SK-N-SH (cell line): ENCODE data around the gene ANKAR. TPM values are rescaled to one million over a fixed set of nuclear protein-coding genes. Genes with fewer than 3 reads are reported as not detected.
A peak's percentile ranks its signal among the peaks of the same experiment; 100 is the strongest.

Experiments used
- CTCF ChIA-PET: fragments of 300-600, 350-600 bp; formaldehyde crosslinking; extraction: SDS; loops from one replicate; lab custom pipeline; 2021; lab: Yijun Ruan, JAX
- POLR2A ChIA-PET: fragments of 350-600 bp; sonication (Branson Sonifier 250); formaldehyde crosslinking; extraction: SDS; loops from one replicate; lab custom pipeline; 2020; ENCODE audit warnings: antibody characterized with exemption, inconsistent platforms; lab: Yijun Ruan, JAX
- DNase-seq: peaks from one replicate; pipeline ENCODE4 v3.0.0; 2012
- H2AFZ ChIP-seq: fragments of 200-600 bp; sonication (generic); 2 replicates; pipeline ENCODE4 v1.8.1; 2016; ENCODE audit warnings: antibody characterized with exemption, mild to moderate bottlenecking, low read depth
- H3F3A ChIP-seq: fragments of 200-600 bp; sonication (generic); replicated peaks from 2 replicates; pipeline ENCODE3; 2016; ENCODE audit warnings: antibody characterized with exemption, mild to moderate bottlenecking; ENCODE audit not compliant: insufficient read depth
- H3K27ac ChIP-seq, 2 experiments: fragments of 200-500 bp in 1 of 2; fragments of 200-600 bp in 1 of 2; sonication (Bioruptor generic) in 1 of 2; sonication (generic), shearing (Covaris generic) in 1 of 2; 2 replicates each; pipeline versions ENCODE4 v1.5.1 to v1.6.1; 2014 to 2016; ENCODE audit warnings: low read depth in 2 of 2, inconsistent platforms in 1 of 2, low read length in 1 of 2, mild to moderate bottlenecking in 1 of 2, mixed read lengths in 1 of 2
- H3K27me3 ChIP-seq: fragments of 200-600 bp; sonication (generic), shearing (Covaris generic); 2 replicates; pipeline ENCODE4 v1.6.1; 2016; ENCODE audit warnings: mixed run types; ENCODE audit not compliant: insufficient read depth
- H3K36me3 ChIP-seq, 2 experiments: fragments of 200-500 bp in 1 of 2; fragments of 200-600 bp in 1 of 2; sonication (Bioruptor generic) in 1 of 2; sonication (generic) in 1 of 2; replicated peaks in 1 of 2; 2 replicates each; pipeline versions ENCODE3 to v1.5.1; 2014 to 2016; ENCODE audit warnings: low read length in 1 of 2, mild to moderate bottlenecking in 1 of 2; ENCODE audit not compliant: insufficient read depth in 2 of 2, control insufficient read depth in 1 of 2
- H3K4me1 ChIP-seq, 2 experiments: fragments of 200-500 bp in 1 of 2; fragments of 200-600 bp in 1 of 2; sonication (Bioruptor generic) in 1 of 2; sonication (generic), shearing (Covaris generic) in 1 of 2; 2 replicates each; pipeline versions ENCODE4 v1.5.1 to v1.6.1; 2014 to 2016; ENCODE audit warnings: low read depth in 1 of 2, low read length in 1 of 2, mixed run types in 1 of 2; ENCODE audit not compliant: insufficient read depth in 2 of 2, control insufficient read depth in 1 of 2
- H3K4me2 ChIP-seq: fragments of 200-600 bp; sonication (generic), shearing (Covaris generic); 2 replicates; pipeline ENCODE4 v1.6.1; 2017; ENCODE audit warnings: mixed run types
- H3K4me3 ChIP-seq, 2 experiments: fragments of 200-500 bp in 1 of 2; fragments of 200-600 bp in 1 of 2; sonication (Bioruptor generic) in 1 of 2; sonication (generic), shearing (Covaris generic) in 1 of 2; 2 replicates each; pipeline versions ENCODE4 v1.5.1 to v1.8.1; 2014 to 2016; ENCODE audit warnings: low read depth in 2 of 2, inconsistent platforms in 1 of 2, low read length in 1 of 2, mild to moderate bottlenecking in 1 of 2, mixed read lengths in 1 of 2, moderate library complexity in 1 of 2
- H3K79me2 ChIP-seq: fragments of 200-600 bp; sonication (generic); 2 replicates; pipeline ENCODE4 v1.8.1; 2017; ENCODE audit warnings: mild to moderate bottlenecking; ENCODE audit not compliant: insufficient read depth
- H3K9ac ChIP-seq: fragments of 200-600 bp; sonication (generic); 2 replicates; pipeline ENCODE4 v1.6.1; 2017; ENCODE audit warnings: mixed run types
- H3K9me2 ChIP-seq: fragments of 200-600 bp; sonication (generic); 2 replicates; pipeline ENCODE4 v1.6.1; 2017; ENCODE audit warnings: mixed run types
- H3K9me3 ChIP-seq: fragments of 200-600 bp; sonication (generic); 2 replicates; pipeline ENCODE4 v1.6.1; 2017; ENCODE audit warnings: mixed run types, mild to moderate bottlenecking, moderate library complexity
- H4K20me1 ChIP-seq: fragments of 200-600 bp; sonication (generic); 2 replicates; pipeline ENCODE4 v1.6.1; 2017; ENCODE audit warnings: mild to moderate bottlenecking, mixed run types; ENCODE audit not compliant: insufficient read depth
- CTCF ChIP-seq: fragments of 200-600 bp; sonication (generic); IDR thresholded peaks from 2 replicates; pipeline ENCODE4 v1.6.1; 2017; ENCODE audit warnings: antibody characterized with exemption, mild to moderate bottlenecking, moderate library complexity
- EP300 ChIP-seq, 2 experiments: IDR thresholded peaks; 2 replicates each; pipeline versions ENCODE4 v1.4.0 to v1.6.1; 2012; ENCODE audit warnings: borderline replicate concordance in 1 of 2, low read depth in 1 of 2, low read length in 1 of 2
- EZH2phosphoT487 ChIP-seq: fragments of 200-600 bp; sonication (generic); IDR thresholded peaks from 2 replicates; pipeline ENCODE4 v1.6.1; 2017; ENCODE audit warnings: low read depth, mixed run types, mild to moderate bottlenecking, antibody characterized with exemption, moderate library complexity, borderline replicate concordance
- FOXJ3 ChIP-seq: sonication (generic); formaldehyde crosslinking; IDR thresholded peaks from 2 replicates; pipeline ENCODE4 v1.5.1; 2020; ENCODE audit warnings: mild to moderate bottlenecking, missing genetic modification reagents
- IRF3 ChIP-seq: fragments of 150-350 bp; IDR thresholded peaks from 2 replicates; pipeline ENCODE4 v1.6.1; 2016; ENCODE audit warnings: mild to moderate bottlenecking, low read depth, low read length
- MEF2A ChIP-seq: IDR thresholded peaks from 2 replicates; pipeline ENCODE4 v1.4.0; 2012; ENCODE audit warnings: low read depth, borderline replicate concordance
- NFIC ChIP-seq: IDR thresholded peaks from 2 replicates; pipeline ENCODE4 v1.4.0; 2012; ENCODE audit warnings: borderline replicate concordance
- RAD21 ChIP-seq: IDR thresholded peaks from 2 replicates; pipeline ENCODE4 v1.6.1; 2012; ENCODE audit warnings: mild to moderate bottlenecking, low read length
- REST ChIP-seq: IDR thresholded peaks from 2 replicates; pipeline ENCODE4 v1.6.1; 2012; ENCODE audit warnings: mild to moderate bottlenecking, low read depth, low read length, moderate library complexity
- RFX5 ChIP-seq: IDR thresholded peaks from 2 replicates; pipeline ENCODE4 v1.6.1; 2012; ENCODE audit warnings: mild to moderate bottlenecking, improper control_type of control experiment, low read length
- RXRA ChIP-seq: IDR thresholded peaks from 2 replicates; pipeline ENCODE4 v1.4.0; 2012; ENCODE audit warnings: low read depth, mild to moderate bottlenecking, borderline replicate concordance
- TAF1 ChIP-seq: IDR thresholded peaks from 2 replicates; pipeline ENCODE4 v1.6.1; 2012; ENCODE audit warnings: low read depth, mild to moderate bottlenecking, low read length, moderate library complexity, borderline replicate concordance
- TCF12 ChIP-seq: IDR thresholded peaks from 2 replicates; pipeline ENCODE4 v1.4.0; 2012
- USF2 ChIP-seq: fragments of 150-350 bp; IDR thresholded peaks from 2 replicates; pipeline ENCODE4 v1.6.1; 2017; ENCODE audit warnings: antibody characterized with exemption, low read length, low read depth, borderline replicate concordance
- ZBTB33 ChIP-seq: IDR thresholded peaks from 2 replicates; pipeline ENCODE4 v1.4.0; 2012; ENCODE audit warnings: low read depth, borderline replicate concordance
- WGBS: methylation state at CpG from one replicate; pipeline ENCODE4 v1.1.6; 2017; ENCODE audit warnings: low lambda C conversion rate; 5-methylcytosine and 5-hydroxymethylcytosine counted together
- polyA plus RNA-seq, 3 experiments: library from polyadenylated mRNA; depleted of rRNA; stranded (reverse); fragments of >200 nt; gene quantifications; 2 replicates each; pipeline ENCODE4 v1.2.3, GENCODE V29; 2012

ANKAR gene
- polyA plus RNA-seq, 1 of the 3 experiments (the other 2 are of a cell fraction) = 1.6 TPM

GRCh38 chr2:189669913-189670312, 4.6 kb upstream of the ANKAR start:
- H3K9me2 ChIP-seq = no peaks in the 10 kb centered on the region
- no peaks in the 10 kb centered on the region for H4K20me1 ChIP-seq
- peaks cover 11% of the 10 kb centered on the region for H3F3A ChIP-seq
- TF ChIP-seq CTCF (no peak), USF2 (no peak), RXRA (no peak), EZH2phosphoT487 (no peak), MEF2A (no peak), EP300 (IDR thresholded peaks at IDR 0.05; ENCODE audit: borderline replicate concordance in 1 of 2, low read depth in 1 of 2, low read length in 1 of 2) (no peak), IRF3 (no peak), NFIC (no peak)
- peaks cover 47 to 60% of the 10 kb centered on the region in 2 experiments for H3K36me3 ChIP-seq
- no peaks in the 10 kb centered on the region for H3K9me3 ChIP-seq
- no peaks in the 10 kb centered on the region for H3K27me3 ChIP-seq
- peaks cover 21% of the 10 kb centered on the region; the same call in 1 of the 2 replicates for H3K79me2 ChIP-seq
- 96% methylated on average over 5 of the region's 5 CpGs for WGBS
- H3K9ac ChIP-seq = no peak overlapping the region
- no peak overlapping the region for H3K4me3 ChIP-seq
- POLR2A ChIA-PET = no interaction called here
- peaks cover 0 to 6% of the 10 kb centered on the region in 2 experiments; a peak in 2 of 4 replicates for H3K4me1 ChIP-seq
- no peak overlapping the region for H3K27ac ChIP-seq
- H3K4me2 ChIP-seq = no peak overlapping the region
- DNase-seq = no peak
- CTCF ChIA-PET = interaction anchor here (0.7 to 7.8 kb wide), 3 partner anchors 7 to 354 kb away, joined by 3 to 99 read pairs (median 3); partner anchors contain the start of gene ASNSD1
- no peak overlapping the region for H2AFZ ChIP-seq

- peak overlapping the region; percentile 84 to 90; a peak in 3 of 4 replicates for H3K27ac ChIP-seq
- peaks cover 26% of the 10 kb centered on the region for H3K79me2 ChIP-seq
- H4K20me1 ChIP-seq = no peaks in the 10 kb centered on the region
- H3K4me2 ChIP-seq = peak overlapping the region; percentile 83
- peak overlapping the region; percentile 69 to 76 for H3K4me3 ChIP-seq
- H3K9me2 ChIP-seq = no peaks in the 10 kb centered on the region
- WGBS = 49% methylated on average over 12 of the region's 12 CpGs
- CTCF ChIA-PET = interaction anchor here (0.7 to 7.8 kb wide), 9 partner anchors 10 to 100 kb away, joined by 3 to 99 read pairs (median 4); partner anchors contain the start of genes ASNSD1 and OSGEPL1
- peak overlapping the region; percentile 95 for H2AFZ ChIP-seq
- peaks cover 11% of the 10 kb centered on the region for H3F3A ChIP-seq
- H3K9ac ChIP-seq = peak overlapping the region; percentile 88; the same call in 1 of the 2 replicates
- POLR2A ChIA-PET = interaction anchor here (1.2 kb wide), 1 partner anchor 89 kb away, joined by 5 read pairs; the partner anchor contains the start of gene OSGEPL1
- H3K4me1 ChIP-seq = peaks cover 0 to 6% of the 10 kb centered on the region in 2 experiments; a peak in 2 of 4 replicates
- DNase-seq = peak; percentile 10
- peaks cover 8% of the 10 kb centered on the region; the same call in 1 of the 2 replicates for H3K9me3 ChIP-seq
- H3K36me3 ChIP-seq = peaks cover 30 to 34% of the 10 kb centered on the region in 2 experiments
- no peaks in the 10 kb centered on the region for H3K27me3 ChIP-seq
- TF ChIP-seq FOXJ3 (CRISPR knock-in tag) (no peak), RAD21 (no peak), REST (no peak), ZBTB33 (no peak), RFX5 (no peak), TAF1 (no peak), TCF12 (no peak)
Observed at GRCh38 chr2:189673661-189674373, 653 bp upstream of the ANKAR start.
